Measurements from ENCODE around the gene PUS10.
"Not testable (repeated sequence)": the region's sequence is repeated elsewhere in the genome, so short reads cannot be mapped to it uniquely, and the experiment has no call there.

Gene PUS10

DNA sequence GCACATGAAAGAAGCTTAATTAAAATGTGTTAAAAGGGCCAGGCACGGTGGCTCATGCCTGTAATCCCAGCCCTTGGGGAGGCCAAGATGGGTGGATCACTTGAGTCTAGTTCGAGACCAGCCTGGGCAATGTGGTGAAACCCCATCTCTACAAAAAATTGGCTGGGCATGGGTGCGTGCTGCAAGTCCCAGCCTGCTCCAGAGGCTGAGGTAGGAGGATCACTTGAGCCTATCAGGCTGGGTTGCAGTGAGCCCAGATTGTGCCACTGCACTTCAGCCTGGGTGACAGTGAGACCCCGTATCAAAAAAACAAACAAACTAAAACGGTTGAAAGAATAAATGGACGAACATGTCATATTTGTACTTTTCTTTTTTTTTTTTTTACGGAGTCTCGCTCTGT lies 110.7 kb downstream of the PUS10 start:
- Histone ChIP-seq H3K4me1 (ENCODE audit: insufficient read depth, low read length) (no peaks in the 10 kb centered on the region), H3K36me3 (ENCODE audit: insufficient read depth, low read length) (peaks cover 9% of the 10 kb centered on the region), H3K27ac (ENCODE audit: low read depth, low read length) (no peak overlapping the region), H3K9ac (ENCODE audit: low read length) (no peak overlapping the region), H3K9me3 (ENCODE audit: low read length) (no peaks in the 10 kb centered on the region), H3K27me3 (ENCODE audit: control insufficient read depth in 1 of 2, insufficient read depth in 2 of 2, low read length in 2 of 2) (no peaks in the 10 kb centered on the region), H3K4me3 (ENCODE audit: low read depth in 1 of 2, low read length in 2 of 2) (no peak overlapping the region)

DNA sequence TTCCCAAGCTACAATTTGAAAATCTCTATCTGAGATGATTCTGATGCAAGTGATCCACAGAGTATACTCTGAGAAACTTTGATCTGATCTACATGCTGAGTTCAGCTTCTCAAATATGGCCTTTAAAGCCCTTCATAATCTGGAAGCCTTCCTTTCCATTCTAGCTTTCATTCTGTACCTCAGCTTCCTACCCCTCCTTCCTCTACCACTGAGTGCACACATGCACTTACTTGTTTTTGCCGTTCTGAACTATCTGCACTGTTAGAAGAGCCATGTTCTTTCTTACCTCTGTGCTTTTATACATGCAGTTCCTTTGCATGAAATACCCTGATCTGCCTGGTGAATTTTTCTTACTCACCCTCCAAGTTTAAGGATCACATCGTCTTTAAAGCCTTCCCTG lies 111.7 kb downstream of the PUS10 start:
- Histone ChIP-seq H3K27me3 (ENCODE audit: control insufficient read depth in 1 of 2, insufficient read depth in 2 of 2, low read length in 2 of 2) (no peaks in the 10 kb centered on the region), H3K9ac (ENCODE audit: low read length) (no peak overlapping the region), H3K36me3 (ENCODE audit: insufficient read depth, low read length) (peaks cover 12% of the 10 kb centered on the region), H3K27ac (ENCODE audit: low read depth, low read length) (no peak overlapping the region), H3K4me1 (ENCODE audit: insufficient read depth, low read length) (no peaks in the 10 kb centered on the region), H3K9me3 (ENCODE audit: low read length) (no peaks in the 10 kb centered on the region), H3K4me3 (ENCODE audit: low read depth in 1 of 2, low read length in 2 of 2) (no peak overlapping the region)

GRCh38 chr2:60905867-60906266 lies 112.2 kb downstream of the PUS10 start:
- H3K4me1 ChIP-seq (ENCODE audit: insufficient read depth, low read length); H3K27ac ChIP-seq (ENCODE audit: low read depth, low read length); H3K4me3 ChIP-seq (ENCODE audit: low read depth in 1 of 2, low read length in 2 of 2); H3K27me3 ChIP-seq (ENCODE audit: control insufficient read depth in 1 of 2, insufficient read depth in 2 of 2, low read length in 2 of 2); H3K9me3 ChIP-seq (ENCODE audit: low read length); H3K9ac ChIP-seq (ENCODE audit: low read length): not testable (repeated sequence)
- H3K36me3 ChIP-seq (ENCODE audit: insufficient read depth, low read length) = peaks cover 14% of the 10 kb centered on the region

DNA sequence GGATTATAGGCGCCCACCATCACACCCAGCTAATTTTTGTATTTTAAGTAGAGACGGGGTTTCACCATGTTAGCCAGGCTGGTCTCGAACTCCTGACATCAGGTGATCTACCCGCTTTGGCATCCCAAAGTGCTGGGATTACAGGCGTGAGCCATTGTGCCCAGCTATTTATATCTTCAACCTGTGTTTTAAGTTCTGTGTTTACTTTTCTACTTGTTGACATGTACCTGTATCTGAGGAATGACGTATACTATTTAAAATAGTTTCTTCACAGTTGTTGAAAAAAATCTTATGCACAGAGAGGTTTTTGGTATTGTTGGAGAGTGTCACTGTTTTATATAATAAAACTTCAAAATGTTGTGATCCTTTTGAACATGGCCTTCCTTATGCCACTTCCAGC lies 116.8 kb downstream of the PUS10 start:
- H3K27ac ChIP-seq (ENCODE audit: low read depth, low read length); H3K9ac ChIP-seq (ENCODE audit: low read length); H3K9me3 ChIP-seq (ENCODE audit: low read length); H3K27me3 ChIP-seq (ENCODE audit: control insufficient read depth in 1 of 2, insufficient read depth in 2 of 2, low read length in 2 of 2); H3K4me3 ChIP-seq (ENCODE audit: low read depth in 1 of 2, low read length in 2 of 2); H3K4me1 ChIP-seq (ENCODE audit: insufficient read depth, low read length): not testable (repeated sequence)
- peaks cover 24% of the 10 kb centered on the region for H3K36me3 ChIP-seq (ENCODE audit: insufficient read depth, low read length)

DNA sequence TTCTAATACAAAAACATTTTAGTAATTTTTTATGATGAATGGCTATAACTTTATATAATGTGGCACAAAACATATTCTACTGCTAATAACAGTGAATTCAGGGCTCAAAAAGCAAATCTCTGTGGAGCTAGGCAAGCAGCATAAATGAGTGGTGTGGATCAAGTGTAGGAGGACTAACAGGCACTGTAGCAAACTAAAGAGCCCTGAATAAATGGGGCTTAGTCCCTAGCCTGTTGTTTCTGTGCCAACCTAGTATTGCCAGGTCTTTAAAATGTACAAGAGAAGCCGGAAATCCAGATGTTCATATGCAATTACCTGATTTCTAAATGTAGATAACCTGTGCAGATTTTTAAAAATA lies 118.2 kb downstream of the PUS10 start:
- Histone ChIP-seq H3K27me3 (ENCODE audit: control insufficient read depth in 1 of 2, insufficient read depth in 2 of 2, low read length in 2 of 2) (no peaks in the 10 kb centered on the region), H3K36me3 (ENCODE audit: insufficient read depth, low read length) (peaks cover 24% of the 10 kb centered on the region), H3K27ac (ENCODE audit: low read depth, low read length) (no peak overlapping the region), H3K4me3 (ENCODE audit: low read depth in 1 of 2, low read length in 2 of 2) (no peak overlapping the region), H3K9ac (ENCODE audit: low read length) (no peak overlapping the region), H3K9me3 (ENCODE audit: low read length) (no peaks in the 10 kb centered on the region), H3K4me1 (ENCODE audit: insufficient read depth, low read length) (no peaks in the 10 kb centered on the region)

DNA sequence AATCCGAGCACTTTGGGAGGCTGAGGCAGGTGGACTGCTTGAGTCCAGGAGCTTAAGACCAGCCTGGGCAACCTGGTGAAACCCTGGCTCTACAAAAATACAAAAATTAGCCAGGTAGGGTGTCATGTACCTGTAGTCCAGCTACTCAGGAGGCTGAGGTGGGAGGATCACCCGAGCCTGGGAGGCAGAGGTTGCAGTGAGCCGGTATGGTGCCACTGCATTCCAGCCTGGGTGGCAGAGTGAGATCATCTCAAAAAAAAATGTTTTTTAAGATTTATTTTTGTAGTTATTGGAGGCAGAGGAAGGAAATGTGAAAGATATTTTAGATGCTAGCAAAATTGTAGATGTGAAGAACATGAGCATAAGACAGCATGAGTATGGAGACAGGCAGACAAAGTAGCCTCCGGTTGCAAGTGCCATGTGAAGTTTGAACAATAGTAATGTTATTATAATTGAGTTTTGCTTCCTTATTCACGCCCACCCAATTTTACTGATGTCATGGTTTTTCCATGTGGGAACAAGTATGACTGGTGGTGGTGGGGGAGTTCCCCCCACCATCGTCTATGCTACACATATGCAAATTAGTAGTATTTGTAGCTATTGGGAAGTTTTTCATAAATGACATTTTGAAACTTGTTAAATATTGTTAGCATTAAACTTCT lies 118.7 kb downstream of the PUS10 start:
- peaks cover 24% of the 10 kb centered on the region for H3K36me3 ChIP-seq (ENCODE audit: insufficient read depth, low read length)
- no peak overlapping the region for H3K27ac ChIP-seq (ENCODE audit: low read depth, low read length)
- no peaks in the 10 kb centered on the region for H3K27me3 ChIP-seq (ENCODE audit: control insufficient read depth in 1 of 2, insufficient read depth in 2 of 2, low read length in 2 of 2)
- no peak overlapping the region for H3K9ac ChIP-seq (ENCODE audit: low read length)
- H3K9me3 ChIP-seq (ENCODE audit: low read length) = no peaks in the 10 kb centered on the region
- no peak overlapping the region for H3K4me3 ChIP-seq (ENCODE audit: low read depth in 1 of 2, low read length in 2 of 2)
- no peaks in the 10 kb centered on the region for H3K4me1 ChIP-seq (ENCODE audit: insufficient read depth, low read length)

DNA sequence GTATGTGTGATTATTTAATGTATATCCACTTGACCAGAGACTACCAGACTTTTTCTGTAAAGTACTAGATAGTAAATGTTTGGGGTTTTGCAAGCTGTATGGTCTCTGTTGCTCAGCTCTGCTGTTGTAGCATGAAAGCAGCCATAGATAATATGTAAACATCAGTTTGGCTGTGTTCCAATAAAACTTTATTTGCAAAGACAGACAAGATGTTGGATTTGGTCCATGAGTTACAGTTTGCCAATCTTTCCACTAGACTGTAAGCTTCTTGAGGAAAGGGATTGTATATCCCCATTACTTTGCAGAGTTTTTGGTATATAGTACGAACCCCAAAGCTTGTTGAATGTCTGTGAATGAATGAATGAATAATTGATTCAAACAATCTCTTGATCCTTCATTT lies 119.5 kb downstream of the PUS10 start:
- H3K36me3 ChIP-seq (ENCODE audit: insufficient read depth, low read length) = peaks cover 24% of the 10 kb centered on the region

More for the DNA sequence above, 119.5 kb downstream of the PUS10 start:
- Histone ChIP-seq H3K27me3 (ENCODE audit: control insufficient read depth in 1 of 2, insufficient read depth in 2 of 2, low read length in 2 of 2) (no peaks in the 10 kb centered on the region), H3K27ac (ENCODE audit: low read depth, low read length) (no peak overlapping the region), H3K4me3 (ENCODE audit: low read depth in 1 of 2, low read length in 2 of 2) (no peak overlapping the region), H3K9me3 (ENCODE audit: low read length) (no peaks in the 10 kb centered on the region), H3K9ac (ENCODE audit: low read length) (no peak overlapping the region), H3K4me1 (ENCODE audit: insufficient read depth, low read length) (no peaks in the 10 kb centered on the region)

All from muscle layer of colon (tissue), 2 donors.